Neural cell (in vitro differentiated cells): Measurements from ENCODE around the gene CCNK. TPM values are rescaled to one million over a fixed set of nuclear protein-coding genes. Genes with fewer than 3 reads are reported as not detected.

Experiments
- H2AFZ ChIP-seq: fragments of 200-600, 300-800 bp; sonication (generic), shearing (Covaris generic); 2 replicates; pipeline ENCODE4 v1.6.0; 2014; ENCODE audit warnings: low read depth, mild to moderate bottlenecking, antibody characterized with exemption, low read length, moderate library complexity
- H3F3A ChIP-seq: fragments of 200-600 bp; shearing (Covaris generic); 2 replicates; pipeline ENCODE4 v1.6.1; 2016; ENCODE audit warnings: mild to moderate bottlenecking, moderate library complexity, mixed read lengths, antibody characterized with exemption, low read length; ENCODE audit not compliant: insufficient read depth, poor library complexity, severe bottlenecking
- H3K27ac ChIP-seq: fragments of 200-600, 300-800 bp; sonication (generic), shearing (Covaris generic); 2 replicates; pipeline ENCODE4 v1.5.1; 2014; ENCODE audit warnings: mild to moderate bottlenecking, low read length, moderate library complexity
- H3K27me3 ChIP-seq: fragments of 300-800, 200-600 bp; sonication (generic), shearing (Covaris generic); 2 replicates; pipeline ENCODE4 v1.6.0; 2014; ENCODE audit warnings: mild to moderate bottlenecking, low read depth, low read length, moderate library complexity; ENCODE audit not compliant: insufficient read depth
- H3K36me3 ChIP-seq: fragments of 300-800, 200-600 bp; sonication (generic), shearing (Covaris generic); 2 replicates; pipeline ENCODE4 v1.5.1; 2014; ENCODE audit warnings: mild to moderate bottlenecking, antibody characterized with exemption, low read length, moderate library complexity; ENCODE audit not compliant: insufficient read depth
- H3K4me2 ChIP-seq: fragments of 300-800, 200-600 bp; sonication (generic), shearing (Covaris generic); 2 replicates; pipeline ENCODE4 v1.6.0; 2014; ENCODE audit warnings: mild to moderate bottlenecking, low read length
- H3K4me3 ChIP-seq: fragments of 300-800, 200-600 bp; sonication (generic), shearing (Covaris generic); 2 replicates; pipeline ENCODE4 v1.5.1; 2014; ENCODE audit warnings: mild to moderate bottlenecking, low read length, moderate library complexity
- H3K79me2 ChIP-seq: fragments of 200-600 bp; shearing (Covaris generic); replicated peaks from 2 replicates; pipeline ENCODE4 v1.6.0; 2014; ENCODE audit warnings: mild to moderate bottlenecking, low read length, moderate library complexity; ENCODE audit not compliant: insufficient read depth
- H3K9ac ChIP-seq: fragments of 300-800, 200-600 bp; sonication (generic), shearing (Covaris generic); 2 replicates; pipeline ENCODE4 v1.6.1; 2016; ENCODE audit warnings: mild to moderate bottlenecking, low read length, mixed read lengths
- H3K9me2 ChIP-seq: fragments of 200-600 bp; shearing (Covaris generic); 2 replicates; pipeline ENCODE4 v1.6.1; 2016; ENCODE audit warnings: mild to moderate bottlenecking, low read length, mixed read lengths; ENCODE audit not compliant: insufficient read depth
- H3K9me3 ChIP-seq: fragments of 200-600, 300-800 bp; sonication (generic), shearing (Covaris generic); 2 replicates; pipeline ENCODE4 v1.6.1; 2016; ENCODE audit warnings: mild to moderate bottlenecking, mixed run types, low read length, moderate library complexity, mixed read lengths
- H4K20me1 ChIP-seq: fragments of 200-600 bp; shearing (Covaris generic); 2 replicates; pipeline ENCODE4 v1.6.1; 2016; ENCODE audit warnings: mild to moderate bottlenecking, mixed run types; ENCODE audit not compliant: insufficient read depth
- EP300 ChIP-seq: fragments of 450-650 bp; conservative IDR thresholded peaks from 2 replicates; pipeline ENCODE4 v1.6.1; 2014; ENCODE audit warnings: antibody characterized with exemption, mild to moderate bottlenecking, moderate library complexity; ENCODE audit not compliant: poor library complexity, severe bottlenecking
- EZH2 ChIP-seq: fragments of 200-600, 300-800 bp; shearing (Covaris generic), sonication (generic); IDR thresholded peaks from 2 replicates; pipeline ENCODE4 v1.6.1; 2014; ENCODE audit warnings: antibody characterized with exemption, low read length, borderline replicate concordance, mild to moderate bottlenecking; ENCODE audit not compliant: insufficient read depth, poor library complexity, severe bottlenecking
- MXI1 ChIP-seq: fragments of 450-650 bp; conservative IDR thresholded peaks from 2 replicates; pipeline ENCODE4 v1.6.1; 2014; ENCODE audit warnings: antibody characterized with exemption, mild to moderate bottlenecking; ENCODE audit not compliant: poor library complexity, severe bottlenecking
- POLR2AphosphoS5 ChIP-seq: IDR thresholded peaks from 2 replicates; pipeline ENCODE4 v1.6.1; 2012
- RAD21 ChIP-seq: fragments of 450-650 bp; conservative IDR thresholded peaks from 2 replicates; pipeline ENCODE4 v1.6.1; 2014; ENCODE audit warnings: antibody characterized with exemption, mild to moderate bottlenecking, moderate library complexity
- SMC3 ChIP-seq: fragments of 450-650 bp; conservative IDR thresholded peaks from 2 replicates; pipeline ENCODE4 v1.6.1; 2014; ENCODE audit warnings: antibody characterized with exemption, mild to moderate bottlenecking, moderate library complexity; ENCODE audit not compliant: poor library complexity
- TAF1 ChIP-seq: IDR thresholded peaks from 2 replicates; pipeline ENCODE4 v1.6.1; 2012; ENCODE audit warnings: low read depth
- polyA plus RNA-seq: library from polyadenylated mRNA; depleted of rRNA; stranded (reverse); fragments of >200 nt; gene quantifications from 2 replicates; pipeline ENCODE4 v1.2.3, GENCODE V29; 2014
- TF ChIP-seq, protein P1 (sequence below): IDR thresholded peaks from 2 replicates; pipeline ENCODE4 v1.6.1; 2012; ENCODE audit warnings: borderline replicate concordance
- TF ChIP-seq, protein P2 (sequence below): fragments of 450-650 bp; IDR thresholded peaks from 2 replicates; pipeline ENCODE4 v1.5.1; 2014; ENCODE audit warnings: antibody characterized with exemption, mild to moderate bottlenecking, moderate library complexity; ENCODE audit not compliant: poor library complexity, severe bottlenecking

Gene CCNK
- polyA plus RNA-seq, 1 donor from 2014 or later = 11.2 TPM

DNA sequence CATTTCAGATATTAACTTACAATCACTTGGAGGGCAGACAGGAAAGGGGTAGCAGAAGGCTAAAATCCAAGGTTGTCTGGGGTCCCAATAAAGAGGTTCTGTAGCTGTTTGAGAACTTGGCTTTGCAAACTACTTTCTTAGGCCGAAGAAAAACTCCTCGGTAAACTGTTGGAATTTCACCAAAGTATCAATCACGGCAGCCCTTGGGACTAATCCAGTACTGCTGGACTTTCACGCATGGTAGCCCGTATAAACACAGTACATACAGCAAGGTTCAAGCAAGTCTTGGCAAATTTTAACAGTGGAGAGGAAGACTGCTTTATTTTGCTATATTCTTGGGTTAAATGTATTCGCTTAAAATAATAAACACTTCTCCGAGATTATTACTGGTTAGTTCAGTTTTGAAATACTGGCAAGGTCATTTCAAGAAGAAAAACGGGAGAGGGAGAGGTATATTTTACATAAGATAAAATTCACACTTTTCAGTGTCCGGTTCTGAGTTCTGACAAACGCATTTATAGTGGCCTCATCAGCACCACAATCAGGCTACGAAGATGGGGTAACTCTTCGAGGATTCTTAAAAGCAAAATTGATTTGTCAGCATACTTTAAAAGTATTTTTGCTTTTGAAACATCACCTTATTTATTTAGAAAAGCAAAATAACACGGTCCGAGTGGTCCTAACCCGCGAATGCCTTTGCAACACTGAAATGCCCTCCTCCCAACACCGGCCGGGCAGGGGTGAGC, 1.9 kb upstream of the CCNK start:
- H3K9ac ChIP-seq = peak overlapping the region; percentile 59
- peaks cover 78% of the 10 kb centered on the region for H3K79me2 ChIP-seq
- H3K4me2 ChIP-seq = peak overlapping the region; percentile 63
- H3K4me3 ChIP-seq = peak overlapping the region; percentile 87
- no peak overlapping the region for H2AFZ ChIP-seq
- no peaks in the 10 kb centered on the region for H3K27me3 ChIP-seq
- TF ChIP-seq SMC3 (no peak), EZH2 (no peak), EP300 (no peak)
- TF ChIP-seq, protein P1, sequence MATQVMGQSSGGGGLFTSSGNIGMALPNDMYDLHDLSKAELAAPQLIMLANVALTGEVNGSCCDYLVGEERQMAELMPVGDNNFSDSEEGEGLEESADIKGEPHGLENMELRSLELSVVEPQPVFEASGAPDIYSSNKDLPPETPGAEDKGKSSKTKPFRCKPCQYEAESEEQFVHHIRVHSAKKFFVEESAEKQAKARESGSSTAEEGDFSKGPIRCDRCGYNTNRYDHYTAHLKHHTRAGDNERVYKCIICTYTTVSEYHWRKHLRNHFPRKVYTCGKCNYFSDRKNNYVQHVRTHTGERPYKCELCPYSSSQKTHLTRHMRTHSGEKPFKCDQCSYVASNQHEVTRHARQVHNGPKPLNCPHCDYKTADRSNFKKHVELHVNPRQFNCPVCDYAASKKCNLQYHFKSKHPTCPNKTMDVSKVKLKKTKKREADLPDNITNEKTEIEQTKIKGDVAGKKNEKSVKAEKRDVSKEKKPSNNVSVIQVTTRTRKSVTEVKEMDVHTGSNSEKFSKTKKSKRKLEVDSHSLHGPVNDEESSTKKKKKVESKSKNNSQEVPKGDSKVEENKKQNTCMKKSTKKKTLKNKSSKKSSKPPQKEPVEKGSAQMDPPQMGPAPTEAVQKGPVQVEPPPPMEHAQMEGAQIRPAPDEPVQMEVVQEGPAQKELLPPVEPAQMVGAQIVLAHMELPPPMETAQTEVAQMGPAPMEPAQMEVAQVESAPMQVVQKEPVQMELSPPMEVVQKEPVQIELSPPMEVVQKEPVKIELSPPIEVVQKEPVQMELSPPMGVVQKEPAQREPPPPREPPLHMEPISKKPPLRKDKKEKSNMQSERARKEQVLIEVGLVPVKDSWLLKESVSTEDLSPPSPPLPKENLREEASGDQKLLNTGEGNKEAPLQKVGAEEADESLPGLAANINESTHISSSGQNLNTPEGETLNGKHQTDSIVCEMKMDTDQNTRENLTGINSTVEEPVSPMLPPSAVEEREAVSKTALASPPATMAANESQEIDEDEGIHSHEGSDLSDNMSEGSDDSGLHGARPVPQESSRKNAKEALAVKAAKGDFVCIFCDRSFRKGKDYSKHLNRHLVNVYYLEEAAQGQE = no peak
- H4K20me1 ChIP-seq = no peaks in the 10 kb centered on the region
- H3K9me2 ChIP-seq = no peaks in the 10 kb centered on the region
- H3K36me3 ChIP-seq = no peaks in the 10 kb centered on the region
- H3K9me3 ChIP-seq = no peaks in the 10 kb centered on the region
- H3F3A ChIP-seq = no peaks in the 10 kb centered on the region
- H3K27ac ChIP-seq = no peak overlapping the region

DNA sequence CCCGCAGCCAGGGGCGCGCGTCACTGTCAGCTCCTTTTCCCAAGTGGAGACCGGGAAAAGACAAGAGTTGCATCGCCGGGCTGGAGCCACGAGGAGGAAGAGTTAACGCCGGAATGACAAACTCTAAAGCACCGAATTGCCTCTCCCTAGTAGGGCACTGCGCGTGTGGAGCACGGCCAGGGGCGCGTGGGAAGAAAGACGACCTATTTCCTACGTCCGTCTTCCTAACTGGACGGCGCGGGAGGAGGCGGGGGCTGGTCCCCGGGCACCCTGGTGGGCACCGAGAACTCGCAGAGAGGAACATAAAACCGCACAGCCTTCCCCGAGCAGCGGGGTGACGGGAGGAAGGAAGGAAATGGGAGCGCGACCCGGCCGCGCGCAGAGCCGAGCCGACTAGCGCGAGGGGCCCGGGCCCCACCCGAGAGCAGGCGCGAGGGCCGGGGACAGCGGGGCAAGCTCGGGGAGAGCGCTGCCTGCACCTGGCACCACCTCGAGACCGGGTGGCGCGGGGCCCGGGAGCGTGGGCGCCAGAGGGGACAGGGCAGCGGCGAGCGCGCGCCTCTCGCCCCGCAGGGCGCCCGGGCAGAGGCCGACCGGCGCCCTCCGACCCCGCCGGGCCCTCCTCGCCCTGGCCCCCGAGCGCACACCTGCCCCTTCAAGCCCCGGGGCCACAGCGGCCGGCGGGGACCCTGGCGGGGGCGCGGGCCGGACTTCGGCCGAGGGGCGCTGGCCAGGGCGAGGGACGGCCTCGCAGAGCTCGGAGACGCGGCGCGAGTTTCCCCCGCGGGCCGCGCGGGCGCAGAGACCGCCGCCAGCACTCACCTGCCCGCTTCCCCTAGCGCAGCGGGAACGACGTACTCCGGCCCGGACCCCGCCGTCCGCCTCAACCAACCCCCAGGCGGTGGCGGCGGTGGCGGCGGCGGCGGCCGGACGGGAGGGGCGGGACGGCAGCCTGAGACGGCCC, 1.0 kb upstream of the CCNK start, which contains the start of gene SETD3:
SETD3 (minus strand) TSS at position 954 of the 964 bp plus-strand sequence. CDS start 15,054 bp downstream, outside the sequence.
- no peaks in the 10 kb centered on the region for H3K9me2 ChIP-seq
- no peaks in the 10 kb centered on the region for H4K20me1 ChIP-seq
- peak within 1 kb of the TSS; percentile 75 for H3K9ac ChIP-seq
- TF ChIP-seq, protein P2, sequence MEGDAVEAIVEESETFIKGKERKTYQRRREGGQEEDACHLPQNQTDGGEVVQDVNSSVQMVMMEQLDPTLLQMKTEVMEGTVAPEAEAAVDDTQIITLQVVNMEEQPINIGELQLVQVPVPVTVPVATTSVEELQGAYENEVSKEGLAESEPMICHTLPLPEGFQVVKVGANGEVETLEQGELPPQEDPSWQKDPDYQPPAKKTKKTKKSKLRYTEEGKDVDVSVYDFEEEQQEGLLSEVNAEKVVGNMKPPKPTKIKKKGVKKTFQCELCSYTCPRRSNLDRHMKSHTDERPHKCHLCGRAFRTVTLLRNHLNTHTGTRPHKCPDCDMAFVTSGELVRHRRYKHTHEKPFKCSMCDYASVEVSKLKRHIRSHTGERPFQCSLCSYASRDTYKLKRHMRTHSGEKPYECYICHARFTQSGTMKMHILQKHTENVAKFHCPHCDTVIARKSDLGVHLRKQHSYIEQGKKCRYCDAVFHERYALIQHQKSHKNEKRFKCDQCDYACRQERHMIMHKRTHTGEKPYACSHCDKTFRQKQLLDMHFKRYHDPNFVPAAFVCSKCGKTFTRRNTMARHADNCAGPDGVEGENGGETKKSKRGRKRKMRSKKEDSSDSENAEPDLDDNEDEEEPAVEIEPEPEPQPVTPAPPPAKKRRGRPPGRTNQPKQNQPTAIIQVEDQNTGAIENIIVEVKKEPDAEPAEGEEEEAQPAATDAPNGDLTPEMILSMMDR = peak; percentile 35
- TF ChIP-seq SMC3 (peak; percentile 46), TAF1 (no peak), EP300 (no peak), EZH2 (no peak), POLR2AphosphoS5 (no peak), RAD21 (peak; percentile 40), MXI1 (peak; percentile 91)
- TF ChIP-seq, protein P1 = no peak
- peak within 1 kb of the TSS; percentile 79 for H2AFZ ChIP-seq
- H3K79me2 ChIP-seq = peaks cover 78% of the 10 kb centered on the region
- peak within 1 kb of the TSS; percentile 80 for H3K27ac ChIP-seq
- H3K27me3 ChIP-seq = no peaks in the 10 kb centered on the region
- H3F3A ChIP-seq = no peaks in the 10 kb centered on the region
- H3K9me3 ChIP-seq = no peaks in the 10 kb centered on the region
- peak within 1 kb of the TSS; percentile 63 for H3K4me2 ChIP-seq
- H3K4me3 ChIP-seq = peak within 1 kb of the TSS; percentile 87
- no peaks in the 10 kb centered on the region for H3K36me3 ChIP-seq
